VCaP (cell line): ENCODE data around the gene DGCR2.

Source experiments
- H3K27ac ChIP-seq: fragments of 450-650 bp; 2 replicates; pipeline ENCODE4 v1.5.1; 2017
- CTCF ChIP-seq: fragments of 450-650 bp; conservative IDR thresholded peaks from 2 replicates; pipeline ENCODE4 v1.5.1; 2017; ENCODE audit warnings: mild to moderate bottlenecking, moderate library complexity

The DGCR2 gene

GRCh38 chr22:19128009-19128401 lies 5.8 kb upstream of the DGCR2 start:
- no peak for TF ChIP-seq CTCF
- no peak overlapping the region for H3K27ac ChIP-seq

DNA sequence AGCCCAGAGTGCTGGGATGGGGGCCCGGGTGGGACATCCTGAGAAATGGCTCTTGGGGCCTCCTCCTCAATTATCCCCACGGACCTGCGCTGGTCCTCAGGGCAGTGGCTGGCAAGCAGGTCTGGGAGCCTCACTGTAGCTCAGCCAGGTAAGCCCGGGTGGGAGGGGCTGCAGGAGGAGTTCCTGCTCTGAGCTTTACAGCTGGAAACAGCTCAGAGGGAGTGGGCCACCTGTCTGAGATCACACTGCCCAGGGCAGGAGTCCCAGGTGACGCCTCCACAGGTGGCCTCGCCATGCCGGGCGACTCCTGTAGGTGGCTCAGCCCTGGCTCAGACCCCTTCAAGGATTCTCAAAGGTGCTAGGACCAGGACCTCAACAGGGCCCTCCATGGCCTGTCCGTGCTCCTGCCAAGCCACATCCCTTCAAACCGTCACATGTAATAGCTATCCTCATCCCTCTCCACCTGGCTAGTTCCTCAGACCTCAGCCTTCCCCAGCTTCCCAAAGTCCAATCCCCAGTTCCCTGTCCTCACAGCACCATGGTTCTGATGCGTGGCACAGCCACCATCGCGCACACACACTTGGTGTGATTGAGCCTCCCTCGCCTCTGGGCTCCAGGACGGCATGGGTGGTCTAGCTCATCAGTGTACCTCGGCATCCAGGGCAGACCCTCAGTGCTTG lies 5.3 kb upstream of the DGCR2 start:
- no peak for TF ChIP-seq CTCF
- H3K27ac ChIP-seq, result no peak overlapping the region

GRCh38 chr22:19126309-19127273 lies 4.4 kb upstream of the DGCR2 start:
- H3K27ac ChIP-seq, result no peak overlapping the region
- no peak for TF ChIP-seq CTCF

DNA sequence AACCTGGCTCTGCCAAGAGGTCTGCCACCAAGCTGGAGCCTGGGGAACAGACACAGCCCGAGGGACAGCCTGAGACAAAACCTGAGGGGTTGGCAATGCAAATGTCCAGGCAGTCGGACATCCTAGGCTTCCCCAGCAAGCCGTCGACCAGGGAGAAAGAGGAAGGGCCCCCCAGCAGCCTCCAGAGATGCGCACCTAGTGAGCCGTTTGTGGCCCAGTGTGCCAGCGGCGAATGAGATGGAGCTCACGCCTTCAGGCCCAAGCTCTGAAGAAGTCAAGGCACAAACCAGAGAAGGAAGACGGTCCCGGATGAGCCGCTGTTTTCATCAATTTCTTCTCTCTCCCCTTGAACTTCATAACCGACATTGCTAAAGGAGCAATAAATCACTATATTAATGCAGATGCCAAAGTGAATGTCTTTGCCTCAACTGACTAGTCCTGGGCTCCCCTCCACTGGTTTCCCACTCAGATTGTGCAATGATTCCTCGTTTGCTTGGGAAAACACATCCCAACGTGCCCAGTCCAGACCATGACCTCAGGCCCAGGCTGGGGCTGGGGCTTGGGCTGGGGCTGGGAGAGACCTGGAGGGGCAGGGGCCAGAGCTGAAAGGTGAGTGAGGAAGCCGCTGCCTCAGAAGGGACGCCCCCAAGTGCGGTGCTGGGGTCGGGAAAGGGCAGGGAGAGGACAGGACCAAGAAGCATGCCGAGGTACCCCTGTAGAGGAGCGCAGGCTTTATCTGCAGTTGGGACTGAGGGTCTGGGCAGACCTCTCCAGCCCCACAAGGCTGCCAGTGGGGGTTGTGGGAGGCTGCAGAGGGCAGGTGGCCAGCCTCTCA lies 3.5 kb upstream of the DGCR2 start:
- no peak for TF ChIP-seq CTCF
- H3K27ac ChIP-seq, result no peak overlapping the region

DNA sequence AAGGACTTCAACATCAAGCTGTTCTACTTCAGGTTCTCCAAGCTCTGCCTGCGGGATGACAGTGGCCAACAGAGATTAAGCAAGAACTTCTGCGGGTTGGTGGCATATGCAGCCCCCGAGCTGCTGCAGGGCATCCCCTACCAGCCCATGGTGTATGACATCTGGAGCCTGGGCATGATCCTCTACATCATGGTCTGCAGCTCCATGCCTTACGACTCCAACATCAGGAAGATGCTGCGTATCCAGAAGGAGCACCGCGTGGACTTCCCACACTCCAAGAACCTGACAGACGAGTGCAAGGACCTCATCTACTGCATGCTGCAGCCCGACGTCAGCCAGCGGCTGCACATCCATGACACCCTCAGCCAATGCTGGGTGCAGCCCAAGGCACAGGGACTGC lies 2.8 kb upstream of the DGCR2 start:
- no peak overlapping the region for H3K27ac ChIP-seq
- TF ChIP-seq CTCF, result no peak

DNA sequence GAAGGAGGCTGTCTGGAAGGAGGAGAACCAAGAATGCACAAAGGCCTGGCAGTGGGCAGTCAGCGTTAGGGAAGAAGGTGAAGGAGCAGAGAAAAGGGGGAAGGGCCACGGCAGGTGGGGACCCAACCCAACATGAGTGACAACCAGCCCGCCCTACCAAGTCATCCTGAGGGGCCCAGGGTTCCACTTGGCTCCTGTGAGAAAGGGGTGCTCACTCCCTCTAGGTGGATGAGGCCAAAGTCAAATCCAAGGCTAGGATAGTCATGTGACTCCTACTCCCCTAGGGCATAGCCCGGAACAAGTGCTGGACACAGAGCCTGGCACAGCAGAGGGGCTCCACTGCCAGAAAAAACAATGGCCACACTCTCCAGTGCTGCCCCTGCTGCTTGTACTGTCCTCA lies 2.2 kb upstream of the DGCR2 start:
- H3K27ac ChIP-seq, result no peak overlapping the region
- no peak for TF ChIP-seq CTCF

GRCh38 chr22:19123936-19124335 lies 1.7 kb upstream of the DGCR2 start:
- no peak for TF ChIP-seq CTCF

More at GRCh38 chr22:19123936-19124335, 1.7 kb upstream of the DGCR2 start:
- no peak overlapping the region for H3K27ac ChIP-seq
